HG03469 (cell line): ENCODE measurements around the gene NPHP1.
"Not testable (repeated sequence)": the region's sequence is repeated elsewhere in the genome, so short reads cannot be mapped to it uniquely, and the experiment has no call there.

Experiments used
- ATAC-seq: cut with Tn5 transposase; IDR thresholded peaks from one replicate; pipeline ENCODE4 v1.9.1; 2021; ENCODE audit warnings: mild to moderate bottlenecking, moderate library complexity, moderate number of reproducible peaks; ENCODE audit not compliant: unreplicated experiment

NPHP1 gene

GRCh38 chr2:110204408-110205385, at the start of gene NPHP1:
TSS of gene NPHP1 (minus strand) at chr2:110205013. CDS start at chr2:110204968, 45 bp downstream.
- peak; percentile 75 for ATAC-seq

- ATAC-seq, result not testable (repeated sequence)
Measured at GRCh38 chr2:110248081-110248795, 43.4 kb upstream of the NPHP1 start.

- not testable (repeated sequence) for ATAC-seq
Measured at GRCh38 chr2:110245488-110246435, 40.9 kb upstream of the NPHP1 start.

- not testable (repeated sequence) for ATAC-seq
Measured at GRCh38 chr2:110243283-110243682, 38.5 kb upstream of the NPHP1 start.

- not testable (repeated sequence) for ATAC-seq
Measured at GRCh38 chr2:110234514-110234913, 29.7 kb upstream of the NPHP1 start.

- ATAC-seq, result not testable (repeated sequence)
Measured at GRCh38 chr2:110229886-110230285, 25.1 kb upstream of the NPHP1 start.

- ATAC-seq, result not testable (repeated sequence)
Measured at GRCh38 chr2:110222626-110223025, 17.8 kb upstream of the NPHP1 start.

GRCh38 chr2:110221938-110222337, 17.1 kb upstream of the NPHP1 start:
- ATAC-seq, result no peak

- ATAC-seq, result no peak
Measured at GRCh38 chr2:110220190-110220564, 15.4 kb upstream of the NPHP1 start.

GRCh38 chr2:110219496-110220189, 14.8 kb upstream of the NPHP1 start:
- no peak for ATAC-seq

- not testable (repeated sequence) for ATAC-seq
Measured at GRCh38 chr2:110218889-110219288, 14.1 kb upstream of the NPHP1 start.

GRCh38 chr2:110216803-110217202, 12.0 kb upstream of the NPHP1 start:
- ATAC-seq, result no peak

GRCh38 chr2:110216199-110216598, 11.4 kb upstream of the NPHP1 start:
- ATAC-seq, result no peak

- ATAC-seq, result no peak
Measured at GRCh38 chr2:110215566-110216158, 10.8 kb upstream of the NPHP1 start.

GRCh38 chr2:110215091-110215490, 10.3 kb upstream of the NPHP1 start:
- no peak for ATAC-seq

- not testable (repeated sequence) for ATAC-seq
Measured at GRCh38 chr2:110213522-110213921, 8.7 kb upstream of the NPHP1 start.

GRCh38 chr2:110211938-110212858, 7.4 kb upstream of the NPHP1 start, which contains the start of gene MTLN:
TSS of gene MTLN (minus strand) at chr2:110212547. CDS start at chr2:110212525, 22 bp downstream.
- peak; percentile 70 for ATAC-seq
